HL-60 (cell line): ENCODE results near the gene CSAD.
"Not testable (repeated sequence)": the region's sequence is repeated elsewhere in the genome, so short reads cannot be mapped to it uniquely, and the experiment has no call there.

Experiments used
- DNase-seq, 2 experiments: peaks; one replicate each; pipeline ENCODE4 v3.0.0-alpha.2; 2010 to 2020; ENCODE audit warnings: low read depth in 1 of 2, low spot score in 1 of 2
- H3K27ac ChIP-seq: fragments of 250-450 bp; sonication (Bioruptor Pico); replicated peaks from 2 replicates; pipeline ENCODE4 v1.5.1; 2020; ENCODE audit warnings: mild to moderate bottlenecking, moderate library complexity
- H3K27me3 ChIP-seq: fragments of 250-450 bp; sonication (Bioruptor Pico); 2 replicates; pipeline ENCODE4 v1.5.1; 2021; ENCODE audit warnings: mild to moderate bottlenecking, moderate library complexity; ENCODE audit not compliant: insufficient read depth, poor library complexity, severe bottlenecking
- H3K4me3 ChIP-seq: replicated peaks from 2 replicates; pipeline ENCODE4 v1.5.1; 2011; ENCODE audit warnings: mild to moderate bottlenecking, control low read depth, low read length; ENCODE audit not compliant: insufficient read depth
- CTCF ChIP-seq: IDR thresholded peaks from one replicate; pipeline ENCODE4 v1.5.1; 2011; ENCODE audit warnings: low read length, control low read depth, inconsistent platforms; ENCODE audit not compliant: insufficient read depth
- GABPA ChIP-seq: IDR thresholded peaks from 2 replicates; pipeline ENCODE4 v1.6.1; 2012; ENCODE audit warnings: low read depth
- POLR2AphosphoS5 ChIP-seq: IDR thresholded peaks from 2 replicates; pipeline ENCODE4 v1.6.1; 2012; ENCODE audit warnings: low read depth
- REST ChIP-seq: IDR thresholded peaks from 2 replicates; pipeline ENCODE4 v1.6.1; 2012; ENCODE audit warnings: low read depth; ENCODE audit not compliant: insufficient replicate concordance
- SPI1 ChIP-seq: IDR thresholded peaks from 2 replicates; pipeline ENCODE4 v1.6.1; 2012; ENCODE audit warnings: low read depth, mild to moderate bottlenecking, borderline replicate concordance

CSAD gene

GRCh38 chr12:53207042-53207441 is 26.3 kb upstream of the CSAD start, which contains the start of gene ITGB7:
Gene ITGB7, minus strand, starts transcription at chr12:53207251. Its CDS starts 6,808 bp downstream, at chr12:53200443.
- Histone ChIP-seq H3K4me3 (peak within 1 kb of the TSS; percentile 28), H3K27ac (peak within 1 kb of the TSS; percentile 72), H3K27me3 (no peaks in the 10 kb centered on the region)
- TF ChIP-seq POLR2AphosphoS5: no peak
- TF ChIP-seq SPI1: peak; percentile 77
- no peak for TF ChIP-seq GABPA
- DNase-seq: peak; percentile 75 to 79

- Histone ChIP-seq H3K4me3 (peak overlapping the region; percentile 28), H3K27me3 (no peaks in the 10 kb centered on the region), H3K27ac (peak overlapping the region; percentile 35)
- peak; percentile 71 to 87 for DNase-seq
- no peak for TF ChIP-seq REST
- no peak for TF ChIP-seq SPI1
- TF ChIP-seq GABPA: no peak
These were observed 25.2 kb upstream of the CSAD start for GRCh38 chr12:53205747-53206419.

GRCh38 chr12:53204351-53204750 is 23.6 kb upstream of the CSAD start:
- no peak overlapping the region for H3K4me3 ChIP-seq
- H3K27ac ChIP-seq: no peak overlapping the region
- TF ChIP-seq SPI1 (peak; percentile 57; the same call in 1 of the 2 replicates), POLR2AphosphoS5 (no peak)
- DNase-seq: no peak
- H3K27me3 ChIP-seq: no peaks in the 10 kb centered on the region

- H3K27ac ChIP-seq, DNase-seq, H3K4me3 ChIP-seq, H3K27me3 ChIP-seq: not testable (repeated sequence)
These were observed 21.6 kb upstream of the CSAD start for GRCh38 chr12:53202316-53202715.

- Histone ChIP-seq H3K27ac (no peak overlapping the region), H3K27me3 (no peaks in the 10 kb centered on the region), H3K4me3 (no peak overlapping the region)
- no peak for TF ChIP-seq CTCF
- TF ChIP-seq GABPA: no peak
- TF ChIP-seq REST: no peak
- no peak for TF ChIP-seq POLR2AphosphoS5
- no peak for TF ChIP-seq SPI1
- no peak for DNase-seq
These were observed 20.9 kb upstream of the CSAD start for GRCh38 chr12:53201639-53202038.

- Histone ChIP-seq H3K27me3 (no peaks in the 10 kb centered on the region), H3K27ac (no peak overlapping the region), H3K4me3 (no peak overlapping the region)
- no peak for DNase-seq
- TF ChIP-seq SPI1: no peak
These were observed 20.4 kb upstream of the CSAD start for GRCh38 chr12:53201177-53201541.
